CD4-positive, alpha-beta T cell treated with Interleukin-4 for 1 hour (primary cell): ENCODE measurements around the gene PRPSAP2.
"Not testable (repeated sequence)": the region's sequence is repeated elsewhere in the genome, so short reads cannot be mapped to it uniquely, and the experiment has no call there.

Source experiments
- DNase-seq, 2 donors: peaks; one replicate each; pipeline ENCODE4 v3.0.0-alpha.2; 2020 to 2022

PRPSAP2 gene, protein sequence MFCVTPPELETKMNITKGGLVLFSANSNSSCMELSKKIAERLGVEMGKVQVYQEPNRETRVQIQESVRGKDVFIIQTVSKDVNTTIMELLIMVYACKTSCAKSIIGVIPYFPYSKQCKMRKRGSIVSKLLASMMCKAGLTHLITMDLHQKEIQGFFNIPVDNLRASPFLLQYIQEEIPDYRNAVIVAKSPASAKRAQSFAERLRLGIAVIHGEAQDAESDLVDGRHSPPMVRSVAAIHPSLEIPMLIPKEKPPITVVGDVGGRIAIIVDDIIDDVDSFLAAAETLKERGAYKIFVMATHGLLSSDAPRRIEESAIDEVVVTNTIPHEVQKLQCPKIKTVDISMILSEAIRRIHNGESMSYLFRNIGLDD

DNA sequence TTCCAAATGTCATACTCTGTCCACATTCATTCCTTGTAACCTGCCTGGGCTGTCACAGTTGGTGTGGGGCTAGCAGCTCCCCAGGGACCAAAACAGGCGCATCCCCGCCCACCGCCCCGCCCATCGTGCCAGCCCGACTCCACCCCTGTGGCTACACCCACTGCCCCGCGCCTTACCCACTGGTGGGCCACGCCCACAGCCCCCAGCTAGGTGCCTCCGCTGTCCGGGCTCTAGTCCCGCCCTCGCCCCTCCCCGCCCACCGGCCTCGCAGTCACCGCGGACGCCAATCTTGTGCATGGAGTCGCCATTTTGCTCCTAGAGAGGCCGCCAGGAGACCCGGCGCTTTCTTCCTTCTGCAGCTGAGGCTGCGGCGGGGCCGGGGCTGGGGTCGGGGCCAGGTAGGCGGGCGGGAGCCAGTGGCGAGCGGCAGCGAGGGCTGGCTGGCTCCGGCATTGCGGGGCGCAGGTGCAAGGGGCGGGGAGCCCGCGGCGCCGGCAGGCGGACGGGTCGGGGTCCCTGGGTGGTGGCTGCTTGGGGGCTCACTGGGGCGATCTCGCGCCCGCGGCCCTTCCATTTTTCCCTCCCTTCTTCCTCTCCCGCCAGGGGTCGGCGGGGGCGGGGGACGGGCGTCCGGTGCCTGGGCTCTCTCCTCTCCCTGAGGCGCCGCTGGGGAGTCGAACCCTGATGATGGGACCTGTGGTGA lies at the start of gene PRPSAP2:
Gene PRPSAP2 (plus strand): TSS at position 268 of the 703 bp plus-strand sequence. CDS start 7,703 bp downstream, outside the sequence.
- DNase-seq, result peak; percentile 96 to 98

DNA sequence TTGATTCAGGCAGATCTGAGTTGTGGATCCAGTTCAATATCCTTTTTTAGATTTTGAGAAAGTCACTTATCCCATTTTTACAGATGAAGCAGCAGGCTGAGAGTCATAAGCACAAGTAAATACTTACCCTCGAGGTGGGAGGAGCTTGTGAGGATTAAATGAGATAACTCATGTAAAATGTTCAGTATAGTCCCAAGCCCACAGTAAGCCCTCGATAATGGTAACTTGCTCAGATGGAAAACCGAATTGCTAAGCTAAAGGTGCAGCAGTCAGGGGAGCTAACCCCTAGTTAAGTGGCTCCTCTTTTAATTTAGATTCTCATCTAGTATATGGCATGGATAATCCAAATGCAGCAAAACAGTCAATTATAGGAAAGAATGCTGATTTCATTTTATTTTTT lies 42.0 kb upstream of the PRPSAP2 start:
- not testable (repeated sequence) for DNase-seq

DNA sequence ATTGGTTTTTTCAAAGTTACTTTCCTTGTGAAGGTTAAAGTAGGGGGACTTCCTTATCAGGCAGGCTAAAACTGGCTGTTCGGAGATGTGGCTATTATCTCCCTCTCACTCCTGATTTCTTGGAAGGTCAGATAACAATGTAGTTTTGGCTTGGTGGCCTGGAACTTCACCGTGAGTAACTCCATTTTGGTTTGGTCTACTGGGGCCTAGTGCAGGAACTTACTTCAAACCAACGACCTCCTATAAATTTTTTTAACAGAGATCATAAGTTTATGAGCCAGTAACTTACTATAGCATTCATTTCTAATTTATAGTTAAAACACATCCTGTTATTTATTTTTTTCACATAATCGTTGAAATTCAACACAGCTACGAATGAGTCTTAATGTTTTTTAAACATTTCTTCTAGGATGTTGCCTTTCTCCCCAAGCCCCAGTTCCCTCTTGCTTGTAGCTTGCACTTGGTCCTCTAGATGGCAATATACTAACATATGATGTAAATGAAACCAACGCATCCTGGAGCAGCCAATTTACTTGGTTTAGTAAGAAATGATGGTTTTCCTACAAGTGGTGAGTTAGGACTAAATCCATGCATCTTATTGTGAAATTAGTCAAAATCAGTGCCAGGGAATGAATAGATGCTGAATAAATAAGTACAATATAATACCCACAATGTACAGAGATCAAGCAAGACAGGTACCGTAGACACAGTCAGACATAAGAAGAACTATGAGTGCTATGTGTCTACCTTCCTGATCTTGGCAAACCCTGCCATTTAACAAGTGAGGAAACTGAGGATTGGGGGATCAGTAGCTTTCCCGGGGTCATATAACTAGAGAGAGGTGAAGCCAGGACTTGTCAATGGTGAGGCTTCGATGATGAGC lies 41.2 kb upstream of the PRPSAP2 start:
- peak; percentile 48 to 78 for DNase-seq

DNA sequence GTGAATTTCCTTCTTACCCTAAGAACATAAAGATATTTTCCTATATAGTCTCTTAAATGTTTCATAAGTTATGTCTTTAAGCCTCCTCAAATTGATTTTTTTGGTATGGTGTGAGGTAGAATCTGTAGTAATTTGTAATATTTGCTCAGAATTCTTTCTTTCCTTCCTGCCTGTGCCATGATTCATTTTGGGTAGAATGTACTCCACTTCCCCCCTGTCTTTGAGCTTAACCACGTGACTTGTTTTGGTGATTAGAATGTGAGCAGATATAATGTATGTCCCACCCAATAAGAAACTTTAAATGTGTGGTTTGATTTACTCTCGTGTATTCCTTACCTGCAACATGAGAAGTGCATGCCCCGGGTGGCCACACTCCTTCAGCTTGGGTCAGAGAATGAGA lies 36.5 kb upstream of the PRPSAP2 start:
- not testable (repeated sequence) for DNase-seq

- DNase-seq, result not testable (repeated sequence)
Measured at GRCh38 chr17:18827613-18828012, 30.3 kb upstream of the PRPSAP2 start.

DNA sequence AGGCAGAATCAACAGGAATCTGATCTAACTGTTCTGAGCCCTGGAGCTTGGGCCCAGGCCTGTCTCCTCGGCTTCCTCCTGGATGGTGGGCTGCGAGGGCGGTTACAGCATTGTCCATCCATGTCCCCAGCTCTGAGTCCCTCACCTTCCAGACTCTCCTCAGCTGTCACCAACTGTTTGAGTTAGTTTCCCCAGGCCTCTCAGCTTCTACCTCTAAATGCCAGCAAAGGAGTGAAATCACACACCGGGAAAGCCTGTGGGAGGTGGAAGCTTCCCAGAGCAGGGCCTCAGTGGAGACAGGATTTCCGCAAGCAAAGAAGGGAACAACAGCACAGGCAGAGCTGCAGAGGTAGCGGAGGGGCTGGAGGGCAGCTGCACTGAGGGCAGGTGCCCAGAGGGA lies 9.4 kb upstream of the PRPSAP2 start:
- DNase-seq, result no peak

DNA sequence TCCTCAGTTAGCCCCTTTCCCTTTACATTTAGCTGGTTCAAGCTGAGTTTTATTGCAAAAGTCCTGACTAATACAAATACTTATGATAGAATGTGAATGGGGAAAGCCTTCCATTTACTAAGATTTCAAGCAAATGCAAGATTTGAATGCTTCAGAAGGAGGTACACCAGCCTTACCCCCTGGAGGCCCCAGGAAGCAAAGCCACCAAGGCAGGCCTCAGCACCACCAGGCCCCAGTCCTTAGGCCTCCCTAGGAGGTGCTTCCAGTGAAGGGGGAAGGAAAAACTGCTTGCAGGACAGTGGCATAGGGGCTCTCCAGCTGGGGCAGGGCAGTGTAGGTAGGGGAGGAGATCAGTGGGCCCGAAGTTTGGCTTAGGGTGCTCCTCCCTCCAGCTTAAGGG lies 7.3 kb upstream of the PRPSAP2 start:
- no peak for DNase-seq

- no peak for DNase-seq
Measured at GRCh38 chr17:18851201-18851600, 6.7 kb upstream of the PRPSAP2 start.

- DNase-seq, result no peak
Measured at GRCh38 chr17:18854956-18855355, 3.0 kb upstream of the PRPSAP2 start.

- peak; percentile 89 to 91 for DNase-seq
Measured at GRCh38 chr17:18855831-18856569, 1.9 kb upstream of the PRPSAP2 start.

- DNase-seq, result no peak
Measured at GRCh38 chr17:18856570-18856915, 1.4 kb upstream of the PRPSAP2 start.

DNA sequence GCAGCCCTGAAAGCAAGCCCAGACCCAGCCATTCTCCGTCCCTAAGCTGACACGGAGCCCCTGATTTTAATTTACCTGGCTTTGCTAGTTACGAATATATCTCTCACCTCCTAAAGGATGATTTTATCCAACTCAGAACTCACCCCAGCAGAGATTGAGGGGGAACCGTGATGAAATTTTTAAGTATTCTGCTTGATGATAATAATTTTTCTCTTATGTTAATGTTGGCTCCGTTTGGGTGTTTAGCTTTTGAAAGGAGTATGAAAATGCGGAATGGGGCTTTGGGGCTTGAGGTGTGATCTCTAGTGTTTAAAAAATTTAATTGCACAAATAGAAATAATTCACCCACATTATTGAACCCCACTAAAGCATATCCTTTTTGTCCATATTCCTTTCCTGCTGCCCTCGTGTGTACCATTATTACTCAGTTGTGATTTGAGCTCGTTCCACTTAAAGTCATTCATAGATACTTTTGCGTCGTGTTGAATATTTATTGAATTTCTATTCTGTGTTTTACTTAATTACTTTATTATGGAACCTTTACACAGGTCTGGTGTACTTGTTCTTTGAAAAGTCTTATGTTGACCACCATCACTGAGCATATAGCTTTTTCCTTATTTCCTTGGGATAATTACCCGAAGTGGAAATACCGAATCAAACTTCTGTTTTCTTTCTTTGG lies 775 bp downstream of the PRPSAP2 start:
- no peak for DNase-seq

GRCh38 chr17:18859256-18859655 lies 1.3 kb downstream of the PRPSAP2 start:
- DNase-seq, result no peak

DNA sequence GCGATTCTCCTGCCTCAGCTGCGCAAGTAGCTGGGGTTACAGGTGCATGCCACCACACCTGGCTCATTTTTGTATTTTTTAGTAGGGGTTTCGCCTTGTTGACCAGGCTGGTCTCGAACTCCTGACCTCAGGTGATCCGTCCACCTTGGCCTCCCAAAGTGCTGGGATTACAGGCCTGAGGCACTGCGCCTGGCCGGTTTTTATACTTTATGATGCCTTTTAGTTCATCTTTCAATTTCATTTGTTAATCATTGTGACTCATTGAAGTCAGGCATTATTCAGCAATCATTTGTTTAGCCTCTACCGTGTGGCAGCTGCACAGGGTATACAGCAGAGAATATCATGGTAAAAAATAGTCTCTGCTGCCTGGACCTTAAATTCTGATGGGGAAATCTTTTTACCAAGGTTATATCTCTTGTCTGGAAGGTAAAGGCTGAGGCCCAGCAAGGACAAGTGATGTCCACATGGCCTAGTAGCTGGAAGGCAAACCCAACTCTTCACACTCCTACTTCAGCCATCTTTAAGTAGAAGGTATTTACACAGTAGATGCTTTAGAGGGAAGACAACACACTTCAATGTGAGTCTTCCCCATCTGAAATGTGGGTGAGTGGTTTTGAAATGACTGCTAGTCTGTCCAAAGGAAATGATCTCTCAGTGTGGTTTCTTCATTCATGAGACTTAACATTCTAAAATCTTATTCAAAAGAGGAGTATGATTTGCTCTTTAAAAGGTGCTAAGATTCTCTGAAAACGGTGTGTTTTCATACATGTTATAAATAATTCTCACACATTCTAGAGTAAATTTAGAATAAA lies 2.4 kb downstream of the PRPSAP2 start:
- DNase-seq, result peak in 1 of 2 donors; percentile 16

- DNase-seq, result no peak
Measured at GRCh38 chr17:18862011-18862410, 4.1 kb downstream of the PRPSAP2 start.

DNA sequence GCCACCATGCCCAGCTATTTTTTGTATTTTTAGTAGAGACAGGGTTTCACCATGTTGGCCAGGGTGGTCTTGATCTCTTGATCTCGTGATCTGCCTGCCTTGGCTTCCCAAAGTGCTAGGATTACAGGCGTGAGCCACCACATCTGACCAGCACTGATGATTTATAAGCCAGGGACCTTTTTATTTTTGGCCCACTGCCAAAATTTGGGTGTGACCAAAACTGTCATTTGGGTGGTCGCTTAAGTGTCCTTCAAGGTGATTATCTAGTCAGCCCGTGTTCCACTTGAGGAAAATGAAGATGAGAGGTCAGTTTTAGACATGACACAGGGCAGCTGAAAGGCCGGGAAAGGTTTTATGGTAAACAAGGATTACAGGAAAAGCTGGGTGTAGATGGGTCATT lies 7.1 kb downstream of the PRPSAP2 start:
- DNase-seq, result not testable (repeated sequence)

- DNase-seq, result no peak
Measured at GRCh38 chr17:18866866-18867813, 9.2 kb downstream of the PRPSAP2 start.

GRCh38 chr17:18877104-18877645 lies 19.2 kb downstream of the PRPSAP2 start:
- DNase-seq, result no peak

DNA sequence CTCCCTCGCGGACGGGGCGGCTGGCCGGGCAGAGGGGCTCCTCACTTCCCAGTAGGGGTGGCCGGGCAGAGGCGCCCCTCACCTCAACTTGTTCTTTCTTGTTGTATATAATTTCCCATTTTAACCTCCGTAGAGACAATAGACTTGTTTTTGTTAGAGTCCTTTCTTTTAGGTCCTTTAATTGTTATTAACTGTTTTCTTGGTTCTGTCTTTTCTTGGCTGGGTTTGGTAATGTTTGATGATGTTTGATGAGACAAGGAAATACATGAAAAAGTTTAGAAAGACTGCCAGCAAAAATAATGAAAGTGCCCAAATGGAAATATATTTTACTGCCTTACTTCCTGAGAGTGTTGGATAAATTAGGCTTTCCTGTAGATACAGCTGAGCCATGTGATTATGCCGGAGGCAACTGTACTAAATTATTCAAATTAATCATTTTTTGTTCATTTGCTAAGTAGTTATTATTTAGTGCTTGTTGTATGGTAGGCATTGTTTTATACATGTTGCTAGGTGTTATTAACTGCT lies 30.9 kb downstream of the PRPSAP2 start:
- no peak for DNase-seq
